Endodermal cell (in vitro differentiated cells): ENCODE data around the gene VSTM2B. TPM values are rescaled to one million over a fixed set of nuclear protein-coding genes. Genes with fewer than 3 reads are reported as not detected.

Experiments used
- DNase-seq: peaks from one replicate; pipeline ENCODE4 v3.0.0-alpha.2; 2017
- H3K27ac ChIP-seq: 2 replicates; pipeline ENCODE4 v1.5.1; 2013; ENCODE audit warnings: mild to moderate bottlenecking, low read depth, low read length, moderate library complexity
- H3K27me3 ChIP-seq: 2 replicates; pipeline ENCODE4 v1.6.1; 2013; ENCODE audit warnings: mild to moderate bottlenecking, low read length, moderate library complexity; ENCODE audit not compliant: insufficient read depth, control insufficient read depth, poor library complexity, severe bottlenecking
- H3K36me3 ChIP-seq: 2 replicates; pipeline ENCODE4 v1.7.0; 2013; ENCODE audit warnings: mild to moderate bottlenecking, low read length, moderate library complexity; ENCODE audit not compliant: control insufficient read depth, insufficient read depth
- H3K4me1 ChIP-seq: one replicate; pipeline ENCODE4 v1.7.0; 2013; ENCODE audit warnings: low read length; ENCODE audit not compliant: control insufficient read depth, insufficient read depth
- H3K4me3 ChIP-seq: 2 replicates; pipeline ENCODE4 v1.5.1; 2013; ENCODE audit warnings: mild to moderate bottlenecking, low read length, moderate library complexity
- H3K9ac ChIP-seq: 2 replicates; pipeline ENCODE4 v1.6.1; 2013; ENCODE audit warnings: mild to moderate bottlenecking, low read length, moderate library complexity; ENCODE audit not compliant: poor library complexity, severe bottlenecking; ENCODE audit errors: extremely low read depth
- H3K9me3 ChIP-seq: 2 replicates; pipeline ENCODE4 v1.6.1; 2013; ENCODE audit warnings: mild to moderate bottlenecking, low read length, moderate library complexity; ENCODE audit not compliant: control insufficient read depth
- H3K27ac Mint-ChIP-seq: 2 replicates; pipeline ENCODE4 v1.8.0; 2020; ENCODE audit warnings: mixed read lengths
- H3K27me3 Mint-ChIP-seq: 2 replicates; pipeline ENCODE4 v1.8.0; 2021; ENCODE audit warnings: mild to moderate bottlenecking, mixed read lengths; ENCODE audit not compliant: insufficient read depth
- H3K36me3 Mint-ChIP-seq: 2 replicates; pipeline ENCODE4 v1.8.0; 2020; ENCODE audit warnings: low read depth, mixed read lengths
- H3K4me1 Mint-ChIP-seq: 2 replicates; pipeline ENCODE4 v1.8.0; 2020; ENCODE audit warnings: mixed read lengths
- H3K4me3 Mint-ChIP-seq: 2 replicates; pipeline ENCODE4 v1.8.0; 2020; ENCODE audit warnings: mild to moderate bottlenecking, moderate library complexity, mixed read lengths
- H3K9me3 Mint-ChIP-seq: 2 replicates; pipeline ENCODE4 v1.8.0; 2020; ENCODE audit warnings: mild to moderate bottlenecking, mixed read lengths
- WGBS, 2 experiments: methylation state at CpG; one replicate each; pipeline versions ENCODE4 v1.1.5 to v1.1.7; 2013; ENCODE audit warnings: missing lambda C conversion rate in 2 of 2, mixed read lengths in 1 of 2; ENCODE audit not compliant: insufficient coverage in 1 of 2, insufficient read length in 1 of 2; 5-methylcytosine and 5-hydroxymethylcytosine counted together
- total RNA-seq, 2 donors: library from RNA; stranded (reverse); fragmentation: NEBNext Ultra II Directional in 1 of 2; extraction: Animal tissue kit (Norgen Biotek cat#: 25700) in 1 of 2; gene quantifications; 2 replicates in 1 of 2; 3 replicates in 1 of 2; pipeline ENCODE4 v1.2.1, GENCODE V29; 2021
- TF ChIP-seq, protein P1 (sequence below): fragments of 200-600 bp; sonication (generic); conservative IDR thresholded peaks from 2 replicates; pipeline ENCODE4 v1.5.0; 2021; ENCODE audit warnings: antibody characterized with exemption, mild to moderate bottlenecking

VSTM2B gene
- total RNA-seq, 2 donors from 2014 or later = 0.18 TPM; not detected in 1

DNA sequence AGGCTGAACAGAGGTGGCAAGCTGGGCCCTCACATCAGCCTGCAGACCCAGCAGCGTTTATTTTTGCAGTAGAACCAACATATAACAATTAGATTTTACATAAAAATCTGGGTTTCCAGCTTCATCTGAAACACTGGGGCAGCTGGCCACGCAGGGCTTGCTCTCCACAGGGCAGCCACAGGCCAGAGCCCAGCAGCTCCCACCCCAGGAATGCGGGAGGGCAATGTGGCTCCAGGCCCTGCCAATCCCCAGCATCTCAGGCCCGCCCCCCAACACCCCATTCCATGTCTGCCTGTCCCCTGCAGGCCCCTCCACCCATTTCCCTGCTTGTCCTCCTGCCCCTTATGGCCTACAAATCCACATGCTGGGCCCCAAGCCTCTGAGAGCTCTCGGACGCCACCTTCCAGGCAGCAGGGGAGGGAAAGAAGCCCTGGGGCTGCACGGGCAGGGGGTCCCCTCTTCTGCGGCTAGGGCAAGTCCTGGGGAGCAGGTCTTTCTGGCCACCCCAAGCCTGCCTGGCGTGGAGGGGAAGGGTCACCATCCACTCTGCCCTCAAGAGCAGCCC, 15.0 kb upstream of the VSTM2B start:
- Mint-ChIP-seq H3K4me3 (no peak overlapping the region), H3K36me3 (no peaks in the 10 kb centered on the region), H3K27ac (no peak overlapping the region), H3K9me3 (no peaks in the 10 kb centered on the region), H3K27me3 (peaks cover 33% of the 10 kb centered on the region), H3K4me1 (no peaks in the 10 kb centered on the region)
- TF ChIP-seq, protein P1, sequence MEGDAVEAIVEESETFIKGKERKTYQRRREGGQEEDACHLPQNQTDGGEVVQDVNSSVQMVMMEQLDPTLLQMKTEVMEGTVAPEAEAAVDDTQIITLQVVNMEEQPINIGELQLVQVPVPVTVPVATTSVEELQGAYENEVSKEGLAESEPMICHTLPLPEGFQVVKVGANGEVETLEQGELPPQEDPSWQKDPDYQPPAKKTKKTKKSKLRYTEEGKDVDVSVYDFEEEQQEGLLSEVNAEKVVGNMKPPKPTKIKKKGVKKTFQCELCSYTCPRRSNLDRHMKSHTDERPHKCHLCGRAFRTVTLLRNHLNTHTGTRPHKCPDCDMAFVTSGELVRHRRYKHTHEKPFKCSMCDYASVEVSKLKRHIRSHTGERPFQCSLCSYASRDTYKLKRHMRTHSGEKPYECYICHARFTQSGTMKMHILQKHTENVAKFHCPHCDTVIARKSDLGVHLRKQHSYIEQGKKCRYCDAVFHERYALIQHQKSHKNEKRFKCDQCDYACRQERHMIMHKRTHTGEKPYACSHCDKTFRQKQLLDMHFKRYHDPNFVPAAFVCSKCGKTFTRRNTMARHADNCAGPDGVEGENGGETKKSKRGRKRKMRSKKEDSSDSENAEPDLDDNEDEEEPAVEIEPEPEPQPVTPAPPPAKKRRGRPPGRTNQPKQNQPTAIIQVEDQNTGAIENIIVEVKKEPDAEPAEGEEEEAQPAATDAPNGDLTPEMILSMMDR = no peak
- H3K9me3 ChIP-seq = no peaks in the 10 kb centered on the region
- DNase-seq = peak; percentile 69
- H3K27me3 ChIP-seq = peaks cover 33% of the 10 kb centered on the region
- H3K4me1 ChIP-seq = no peaks in the 10 kb centered on the region
- no peaks in the 10 kb centered on the region for H3K36me3 ChIP-seq
- H3K27ac ChIP-seq = no peak overlapping the region
- H3K4me3 ChIP-seq = no peak overlapping the region
- H3K9ac ChIP-seq = no peak overlapping the region
- WGBS, 2 experiments = 62 to 82% methylated on average over 2 to 9 of the region's 9 CpGs

DNA sequence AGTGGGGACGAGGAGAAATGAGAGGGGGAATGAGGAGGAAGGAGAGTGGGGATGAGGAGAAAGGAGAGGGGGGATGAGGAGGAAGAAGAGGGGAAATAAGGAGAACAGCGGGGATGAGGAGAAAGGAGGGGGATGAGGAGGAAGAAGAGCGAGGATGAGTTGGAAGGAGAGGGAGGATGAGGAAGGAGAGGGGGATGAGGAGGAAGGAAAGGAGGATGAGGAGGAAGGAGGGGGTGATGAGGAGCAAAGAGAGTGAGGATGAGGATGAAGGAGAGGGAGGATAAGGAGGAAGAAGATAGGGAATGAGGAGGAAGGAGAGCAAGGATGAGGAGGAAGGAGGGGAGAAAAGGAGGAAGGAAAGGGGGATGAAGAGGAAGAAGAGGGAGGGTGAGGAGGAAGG, 14.0 kb upstream of the VSTM2B start:
- no peaks in the 10 kb centered on the region for H3K9me3 Mint-ChIP-seq
- TF ChIP-seq, protein P1 = no peak
- no peak for DNase-seq
- H3K27ac Mint-ChIP-seq = no peak overlapping the region
- no peaks in the 10 kb centered on the region for H3K36me3 ChIP-seq
- H3K27ac ChIP-seq = no peak overlapping the region
- H3K4me3 Mint-ChIP-seq = no peak overlapping the region
- no peak overlapping the region for H3K4me3 ChIP-seq
- no peak overlapping the region for H3K9ac ChIP-seq
- H3K36me3 Mint-ChIP-seq = no peaks in the 10 kb centered on the region
- H3K4me1 ChIP-seq = no peaks in the 10 kb centered on the region
- no peaks in the 10 kb centered on the region for H3K4me1 Mint-ChIP-seq
- peaks cover 33% of the 10 kb centered on the region for H3K27me3 ChIP-seq
- H3K9me3 ChIP-seq = no peaks in the 10 kb centered on the region
- peaks cover 33% of the 10 kb centered on the region for H3K27me3 Mint-ChIP-seq
- 78 to 94% methylated on average over 3 of the region's 3 CpGs for WGBS, 2 experiments

DNA sequence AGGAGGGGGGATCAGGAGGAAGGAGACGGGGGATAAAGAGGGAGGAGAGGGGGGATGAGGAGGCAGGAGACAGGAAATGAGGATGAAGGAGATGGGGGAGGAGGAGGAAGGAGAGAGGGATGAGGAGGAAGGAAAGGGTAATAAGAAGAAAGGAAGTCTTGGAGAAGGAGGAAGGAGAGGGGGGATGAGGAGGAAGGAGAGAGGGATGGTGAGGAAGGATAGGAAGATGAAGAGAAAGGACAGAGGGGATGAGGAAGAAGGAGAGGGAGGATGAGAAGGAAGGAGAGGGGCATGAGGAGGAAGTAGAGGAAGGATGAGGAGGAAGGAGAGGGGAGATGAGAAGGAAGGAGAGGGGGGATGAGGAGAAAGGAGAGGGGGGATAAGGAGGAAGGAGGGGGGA, 13.0 kb upstream of the VSTM2B start:
- no peak overlapping the region for H3K27ac Mint-ChIP-seq
- no peak overlapping the region for H3K4me3 Mint-ChIP-seq
- H3K27me3 Mint-ChIP-seq = peaks cover 37% of the 10 kb centered on the region

More for the DNA sequence above, 13.0 kb upstream of the VSTM2B start:
- Mint-ChIP-seq H3K36me3 (no peaks in the 10 kb centered on the region), H3K9me3 (no peaks in the 10 kb centered on the region), H3K4me1 (no peaks in the 10 kb centered on the region)
- DNase-seq = no peak
- 50 to 67% methylated on average over 1 of the region's 1 CpG for WGBS, 2 experiments
- Histone ChIP-seq H3K4me3 (no peak overlapping the region), H3K9me3 (no peaks in the 10 kb centered on the region), H3K27ac (no peak overlapping the region), H3K4me1 (no peaks in the 10 kb centered on the region), H3K36me3 (no peaks in the 10 kb centered on the region), H3K9ac (no peak overlapping the region), H3K27me3 (peaks cover 33% of the 10 kb centered on the region)
- TF ChIP-seq, protein P1 = no peak
